ENCODE data around the gene WBP2. TPM values are rescaled to one million over a fixed set of nuclear protein-coding genes. Genes with fewer than 3 reads are reported as not detected.
A peak's percentile ranks its signal among the peaks of the same experiment; 100 is the strongest.
"Not testable (repeated sequence)": the region's sequence is repeated elsewhere in the genome, so short reads cannot be mapped to it uniquely, and the experiment has no call there.

WBP2 gene
- total RNA-seq, 1 experiment from 2014 or later, result 44.8 TPM

GRCh38 chr17:75876938-75877751 lies 22.0 kb upstream of the WBP2 start:
- peaks cover 23% of the 10 kb centered on the region for H3K27me3 ChIP-seq (ENCODE audit: control insufficient read depth, insufficient read depth, low read length)
- peak; percentile 84 for DNase-seq

DNA sequence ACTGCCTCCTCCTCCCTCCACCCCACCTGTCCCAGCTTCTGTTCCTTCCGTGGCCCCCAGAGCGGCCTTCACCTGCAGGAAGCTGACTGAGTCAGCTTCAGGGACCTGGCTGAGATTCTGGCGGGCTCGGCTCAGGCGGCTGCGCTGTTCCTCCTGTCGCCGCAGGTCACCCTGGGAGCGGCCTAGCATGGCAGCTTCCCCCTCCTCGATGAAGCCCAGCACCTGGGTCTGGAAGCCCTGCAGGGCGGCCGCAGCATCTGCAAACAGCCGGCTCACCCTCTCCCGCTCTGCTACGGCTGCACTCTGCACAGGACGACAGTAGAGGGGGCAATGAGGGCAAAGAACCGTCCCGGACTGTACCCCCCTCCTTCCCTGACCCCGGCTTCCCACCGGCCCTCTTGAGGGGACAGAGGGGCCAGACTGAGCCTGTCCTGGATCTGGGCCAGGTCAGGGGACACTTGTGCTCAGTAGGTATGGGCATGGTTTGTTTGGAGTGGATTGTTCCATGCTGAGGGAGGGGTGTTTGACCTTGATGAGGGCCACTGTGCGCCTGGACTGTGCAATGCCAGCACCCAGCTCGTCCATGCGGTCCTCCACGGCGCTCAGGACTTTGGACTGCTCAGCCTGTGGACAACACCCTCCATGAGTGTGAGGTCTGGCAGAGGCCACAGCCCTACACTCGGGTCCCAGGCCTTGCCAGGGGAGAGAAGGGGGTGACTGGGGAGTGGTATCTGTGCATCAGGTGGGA lies 21.2 kb upstream of the WBP2 start:
- DNase-seq, result peak; percentile 92
- H3K4me3 ChIP-seq (ENCODE audit: insufficient read depth, low read depth, low read length), result no peak overlapping the region; the same call in none of the 2 replicates
- H3K27me3 ChIP-seq (ENCODE audit: control insufficient read depth, insufficient read depth, low read length), result peaks cover 23% of the 10 kb centered on the region
- no peaks in the 10 kb centered on the region for H3K36me3 ChIP-seq (replicated peaks; ENCODE audit: control insufficient read depth, insufficient read depth, low read length)

More at GRCh38 chr17:75876938-75877751, 22.0 kb upstream of the WBP2 start:
- Histone ChIP-seq H3K36me3 (replicated peaks; ENCODE audit: control insufficient read depth, insufficient read depth, low read length) (no peaks in the 10 kb centered on the region), H3K4me3 (ENCODE audit: insufficient read depth, low read depth, low read length) (peak overlapping the region; percentile 65)

DNA sequence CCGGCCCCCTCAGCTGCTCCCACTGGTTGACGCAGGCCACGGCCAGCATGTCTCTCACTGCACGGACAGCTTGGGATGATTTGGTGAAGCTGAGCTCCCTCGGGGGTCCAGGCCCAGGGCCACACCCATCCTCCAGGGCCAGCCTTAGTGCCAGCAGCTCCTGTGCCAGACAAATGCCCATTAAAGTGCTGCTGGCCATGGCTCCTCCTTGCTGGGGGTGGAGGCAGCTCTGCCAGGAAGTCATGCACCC lies 20.7 kb upstream of the WBP2 start:
- peaks cover 23% of the 10 kb centered on the region for H3K27me3 ChIP-seq (ENCODE audit: control insufficient read depth, insufficient read depth, low read length)
- no peak overlapping the region for H3K4me3 ChIP-seq (ENCODE audit: insufficient read depth, low read depth, low read length)
- H3K36me3 ChIP-seq (replicated peaks; ENCODE audit: control insufficient read depth, insufficient read depth, low read length), result no peaks in the 10 kb centered on the region
- no peak for DNase-seq

- Histone ChIP-seq H3K27me3 (ENCODE audit: control insufficient read depth, insufficient read depth, low read length) (peaks cover 23% of the 10 kb centered on the region), H3K36me3 (replicated peaks; ENCODE audit: control insufficient read depth, insufficient read depth, low read length) (no peaks in the 10 kb centered on the region), H3K4me3 (ENCODE audit: insufficient read depth, low read depth, low read length) (no peak overlapping the region)
- DNase-seq, result peak; percentile 44
These were observed 20.2 kb upstream of the WBP2 start for GRCh38 chr17:75875182-75875939.

- Histone ChIP-seq H3K36me3 (replicated peaks; ENCODE audit: control insufficient read depth, insufficient read depth, low read length) (no peaks in the 10 kb centered on the region), H3K4me3 (ENCODE audit: insufficient read depth, low read depth, low read length) (no peak overlapping the region), H3K27me3 (ENCODE audit: control insufficient read depth, insufficient read depth, low read length) (peaks cover 23% of the 10 kb centered on the region)
- DNase-seq, result peak; percentile 50
These were observed 19.4 kb upstream of the WBP2 start for GRCh38 chr17:75874323-75875181.

- Histone ChIP-seq H3K4me3 (ENCODE audit: insufficient read depth, low read depth, low read length) (no peak overlapping the region), H3K27me3 (ENCODE audit: control insufficient read depth, insufficient read depth, low read length) (peaks cover 21% of the 10 kb centered on the region), H3K36me3 (replicated peaks; ENCODE audit: control insufficient read depth, insufficient read depth, low read length) (no peaks in the 10 kb centered on the region)
- peak; percentile 38 for DNase-seq
These were observed 18.6 kb upstream of the WBP2 start for GRCh38 chr17:75873587-75874322.

- peak; percentile 75 for DNase-seq
- Histone ChIP-seq H3K4me3 (ENCODE audit: insufficient read depth, low read depth, low read length) (no peak overlapping the region), H3K27me3 (ENCODE audit: control insufficient read depth, insufficient read depth, low read length) (peaks cover 11% of the 10 kb centered on the region), H3K36me3 (replicated peaks; ENCODE audit: control insufficient read depth, insufficient read depth, low read length) (no peaks in the 10 kb centered on the region)
These were observed 17.6 kb upstream of the WBP2 start for GRCh38 chr17:75872434-75873351.

- not testable (repeated sequence) for DNase-seq; H3K27me3 ChIP-seq (ENCODE audit: control insufficient read depth, insufficient read depth, low read length); H3K4me3 ChIP-seq (ENCODE audit: insufficient read depth, low read depth, low read length); H3K36me3 ChIP-seq (replicated peaks; ENCODE audit: control insufficient read depth, insufficient read depth, low read length)
These were observed 15.1 kb upstream of the WBP2 start for GRCh38 chr17:75870228-75870627.

DNA sequence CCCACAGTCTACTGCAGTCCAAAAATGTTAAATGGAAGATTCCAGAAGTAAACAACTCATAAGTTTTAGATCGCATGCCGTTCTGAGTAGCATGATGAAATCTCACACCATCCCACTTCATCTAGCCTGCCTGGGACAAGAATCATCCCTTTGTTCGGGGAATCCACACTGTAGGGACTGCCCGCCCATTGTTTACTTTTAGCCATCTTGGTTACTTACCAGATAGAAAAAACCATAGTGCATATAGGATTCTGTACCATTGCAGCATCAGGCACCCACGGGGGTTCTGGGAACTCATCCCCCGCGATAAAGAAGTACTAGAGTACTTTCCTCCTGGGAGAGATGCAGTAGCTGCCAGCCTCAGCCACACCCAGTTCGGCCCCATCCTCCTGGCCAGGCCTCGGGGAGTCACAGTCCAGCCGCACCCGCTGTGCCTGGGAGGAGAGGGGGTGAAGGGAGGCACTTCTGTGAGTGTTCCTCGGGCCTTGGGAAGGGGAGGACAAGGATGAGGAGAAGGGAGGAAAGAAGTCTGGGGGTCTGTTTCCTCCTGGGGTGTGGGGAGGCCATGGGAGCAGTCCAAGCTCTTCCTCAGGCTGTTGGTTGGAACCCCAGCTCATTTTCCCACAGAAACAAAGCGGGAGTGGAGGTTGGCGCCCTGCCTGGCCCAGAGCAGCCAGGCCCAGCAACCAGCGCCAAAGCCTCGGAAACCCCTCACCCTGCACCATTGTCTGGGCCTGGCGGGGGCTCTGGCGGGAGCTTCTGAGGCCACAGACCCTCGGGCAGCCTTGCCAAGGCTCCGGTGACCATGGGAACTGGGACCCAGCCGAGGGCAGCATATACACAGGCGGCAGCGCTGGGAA lies 14.4 kb upstream of the WBP2 start:
- peak; percentile 61 for DNase-seq
- Histone ChIP-seq H3K4me3 (ENCODE audit: insufficient read depth, low read depth, low read length) (no peak overlapping the region), H3K36me3 (replicated peaks; ENCODE audit: control insufficient read depth, insufficient read depth, low read length) (no peaks in the 10 kb centered on the region), H3K27me3 (ENCODE audit: control insufficient read depth, insufficient read depth, low read length) (no peaks in the 10 kb centered on the region)

GRCh38 chr17:75868730-75869281 lies 13.7 kb upstream of the WBP2 start:
- not testable (repeated sequence) for H3K4me3 ChIP-seq (ENCODE audit: insufficient read depth, low read depth, low read length); DNase-seq; H3K36me3 ChIP-seq (replicated peaks; ENCODE audit: control insufficient read depth, insufficient read depth, low read length); H3K27me3 ChIP-seq (ENCODE audit: control insufficient read depth, insufficient read depth, low read length)

DNA sequence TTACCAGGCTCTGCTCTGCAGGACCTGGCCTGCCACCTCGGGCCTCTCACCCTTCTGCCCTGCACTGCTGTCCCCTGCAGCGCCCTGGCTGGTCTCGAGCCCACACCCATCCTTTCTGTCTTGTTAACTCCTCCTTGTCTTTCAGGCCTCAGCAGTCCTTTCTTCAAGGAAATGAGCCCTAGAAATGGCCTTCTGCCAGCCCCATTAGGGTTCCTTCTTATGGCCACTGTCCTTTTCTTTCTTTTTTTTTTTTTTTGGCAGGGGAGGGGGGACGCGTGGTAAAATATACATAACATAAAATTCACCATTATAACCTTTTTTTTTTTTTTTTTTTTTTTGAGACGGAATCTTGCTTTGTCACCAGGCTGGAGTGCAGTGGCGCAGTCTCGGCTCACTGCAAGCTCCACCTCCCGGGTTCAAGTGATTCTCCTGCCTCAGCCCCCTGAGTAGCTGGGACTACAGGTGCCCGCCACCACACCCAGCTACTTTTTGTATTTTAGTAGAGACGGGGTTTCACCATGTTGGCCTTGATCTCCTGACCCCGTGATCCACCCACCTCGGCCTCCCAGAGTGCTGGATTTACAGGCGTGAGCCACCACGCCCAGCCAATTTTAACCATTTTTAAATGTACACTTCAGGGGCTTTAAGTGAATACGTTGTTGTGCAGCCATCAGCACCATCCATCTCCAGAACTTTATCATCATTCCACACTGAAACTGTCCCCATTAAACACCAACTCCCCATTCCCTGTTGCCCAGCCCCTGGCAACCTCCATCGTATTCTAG lies 10.5 kb upstream of the WBP2 start:
- peak; percentile 40 for DNase-seq
- H3K36me3 ChIP-seq (replicated peaks; ENCODE audit: control insufficient read depth, insufficient read depth, low read length); H3K4me3 ChIP-seq (ENCODE audit: insufficient read depth, low read depth, low read length): not testable (repeated sequence)

More for the DNA sequence above, 10.5 kb upstream of the WBP2 start:
- H3K27me3 ChIP-seq (ENCODE audit: control insufficient read depth, insufficient read depth, low read length), result not testable (repeated sequence)
